GM23338 (cell line): ENCODE measurements around the gene SLIT2. TPM values are rescaled to one million over a fixed set of nuclear protein-coding genes. Genes with fewer than 3 reads are reported as not detected.
A peak's percentile ranks its signal among the peaks of the same experiment; 100 is the strongest.

ENCODE experiments used
- ATAC-seq: fragments of 200-7000 bp; cut with Tn5 transposase; 3 replicates; pipeline ENCODE4 v1.9.1; 2020
- DNase-seq: peaks from one replicate; pipeline ENCODE4 v3.0.0-alpha.2; 2015; ENCODE audit warnings: low spot score
- H2AFZ ChIP-seq: fragments of 200-600 bp; sonication (generic); 2 replicates; pipeline ENCODE4 v1.8.0; 2016; ENCODE audit warnings: antibody characterized with exemption, mild to moderate bottlenecking, moderate library complexity
- H3F3A ChIP-seq: fragments of 200-600 bp; sonication (generic); replicated peaks from 2 replicates; pipeline ENCODE4 v1.8.0; 2017; ENCODE audit warnings: antibody characterized with exemption, mixed run types, low read depth
- H3K27ac ChIP-seq: fragments of 200-600 bp; sonication (generic); 2 replicates; pipeline ENCODE4 v1.6.1; 2016; ENCODE audit warnings: low read depth
- H3K27me3 ChIP-seq: fragments of 200-600 bp; sonication (generic); 2 replicates; pipeline ENCODE4 v1.8.0; 2016; ENCODE audit warnings: mild to moderate bottlenecking, mixed run types, moderate library complexity; ENCODE audit not compliant: insufficient read depth
- H3K36me3 ChIP-seq: fragments of 200-600 bp; sonication (generic); 2 replicates; pipeline ENCODE4 v1.8.0; 2016; ENCODE audit warnings: mild to moderate bottlenecking; ENCODE audit not compliant: insufficient read depth
- H3K4me1 ChIP-seq: fragments of 200-600 bp; sonication (generic); 2 replicates; pipeline ENCODE4 v1.8.0; 2016; ENCODE audit warnings: mild to moderate bottlenecking, moderate library complexity; ENCODE audit not compliant: insufficient read depth
- H3K4me2 ChIP-seq: fragments of 200-600 bp; sonication (generic); 2 replicates; pipeline ENCODE4 v1.7.1; 2017; ENCODE audit warnings: mixed run types
- H3K4me3 ChIP-seq: fragments of 200-600 bp; sonication (generic); 2 replicates; pipeline ENCODE4 v1.6.1; 2016; ENCODE audit warnings: mixed run types
- H3K79me2 ChIP-seq: fragments of 200-600 bp; sonication (generic); replicated peaks from 2 replicates; pipeline ENCODE4 v1.8.0; 2017; ENCODE audit warnings: mild to moderate bottlenecking; ENCODE audit not compliant: insufficient read depth
- H3K9me2 ChIP-seq: fragments of 200-600 bp; sonication (generic); 2 replicates; pipeline ENCODE4 v1.8.0; 2017; ENCODE audit not compliant: insufficient read depth
- H4K20me1 ChIP-seq: fragments of 200-600 bp; sonication (generic); replicated peaks from 2 replicates; pipeline ENCODE4 v1.8.0; 2017; ENCODE audit warnings: mild to moderate bottlenecking; ENCODE audit not compliant: insufficient read depth
- H3K27ac Mint-ChIP-seq: 2 replicates; pipeline ENCODE4 v1.8.0; 2020; ENCODE audit warnings: inconsistent platforms, mild to moderate bottlenecking, moderate library complexity, mixed read lengths
- H3K27me3 Mint-ChIP-seq: 3 replicates; pipeline ENCODE4 v1.8.0; 2022; ENCODE audit warnings: low read depth, mild to moderate bottlenecking, moderate library complexity, mixed read lengths, inconsistent platforms; ENCODE audit not compliant: insufficient read depth, poor library complexity
- H3K36me3 Mint-ChIP-seq: 3 replicates; pipeline ENCODE4 v1.8.0; 2021; ENCODE audit warnings: low read depth, mild to moderate bottlenecking, inconsistent platforms, moderate library complexity, mixed read lengths
- H3K4me1 Mint-ChIP-seq: 3 replicates; pipeline ENCODE4 v1.8.0; 2020; ENCODE audit warnings: mild to moderate bottlenecking, inconsistent platforms, mixed read lengths
- H3K4me3 Mint-ChIP-seq: 3 replicates; pipeline ENCODE4 v1.8.0; 2021; ENCODE audit warnings: moderate library complexity, mild to moderate bottlenecking, inconsistent platforms, mixed read lengths
- H3K9me3 Mint-ChIP-seq: 3 replicates; pipeline ENCODE4 v1.8.0; 2020; ENCODE audit warnings: moderate library complexity, mild to moderate bottlenecking, inconsistent platforms, mixed read lengths
- CREB1 ChIP-seq: fragments of 250-450 bp; sonication (Bioruptor Pico); IDR thresholded peaks from 2 replicates; pipeline ENCODE4 v1.5.0; 2020; ENCODE audit warnings: low read depth, mild to moderate bottlenecking, moderate library complexity
- JUNB ChIP-seq: IDR thresholded peaks from one replicate; pipeline ENCODE4 v1.6.1; 2016; ENCODE audit warnings: antibody characterized with exemption; ENCODE audit not compliant: unreplicated experiment
- NANOG ChIP-seq: IDR thresholded peaks from 2 replicates; pipeline ENCODE4 v1.6.1; 2016; ENCODE audit warnings: antibody characterized with exemption, borderline replicate concordance
- ZNF331 ChIP-seq: fragments of 250-450 bp; sonication (Bioruptor Pico); IDR thresholded peaks from 2 replicates; pipeline ENCODE4 v1.5.0; 2020; ENCODE audit warnings: low read depth, mild to moderate bottlenecking, moderate library complexity
- polyA plus RNA-seq: library from polyadenylated mRNA; unstranded; fragments of >200 nt; fragmentation: Nextera tagmentation; extraction: Ambion mirVana; gene quantifications from 2 replicates; pipeline ENCODE4 v1.2.1, GENCODE V29; 2016
- total RNA-seq: library from RNA; depleted of rRNA; stranded (reverse); fragments of >200 nt; shearing (Covaris generic); gene quantifications from 2 replicates; pipeline ENCODE4 v1.2.3, GENCODE V29; 2014
- TF ChIP-seq, protein P1 (sequence below): fragments of 250-450 bp; sonication (Bioruptor Pico); IDR thresholded peaks from 2 replicates; pipeline ENCODE4 v1.5.0; 2020; ENCODE audit warnings: mild to moderate bottlenecking, moderate library complexity
- TF ChIP-seq, protein P2 (sequence below): IDR thresholded peaks from one replicate; pipeline ENCODE4 v1.6.1; 2018; ENCODE audit warnings: antibody characterized with exemption; ENCODE audit not compliant: unreplicated experiment

Gene SLIT2
- total and polyA plus RNA-seq, 2 experiments from 2014 or later, result 5.2 to 5.6 TPM

- Histone ChIP-seq H3F3A (no peaks in the 10 kb centered on the region), H3K36me3 (no peaks in the 10 kb centered on the region), H3K9me2 (no peaks in the 10 kb centered on the region; the same call in 1 of the 2 replicates), H3K4me2 (peak overlapping the region; percentile 21), H3K27me3 (no peaks in the 10 kb centered on the region), H4K20me1 (no peaks in the 10 kb centered on the region), H2AFZ (no peak overlapping the region), H3K4me1 (peaks cover 32% of the 10 kb centered on the region), H3K4me3 (no peak overlapping the region), H3K79me2 (no peaks in the 10 kb centered on the region), H3K27ac (no peak overlapping the region)
- Mint-ChIP-seq H3K27ac (no peak overlapping the region), H3K27me3 (peaks cover 2% of the 10 kb centered on the region), H3K4me3 (no peak overlapping the region), H3K4me1 (peaks cover 53% of the 10 kb centered on the region), H3K36me3 (no peaks in the 10 kb centered on the region), H3K9me3 (no peaks in the 10 kb centered on the region)
- TF ChIP-seq ZNF331 (no peak), NANOG (0 out of 2 replicates have a peak, but pooled peaks have one; percentile 29), JUNB (no peak), CREB1 (CRISPR knock-in tag) (peak; percentile 49; the same call in 1 of the 2 replicates)
- TF ChIP-seq, protein P1, sequence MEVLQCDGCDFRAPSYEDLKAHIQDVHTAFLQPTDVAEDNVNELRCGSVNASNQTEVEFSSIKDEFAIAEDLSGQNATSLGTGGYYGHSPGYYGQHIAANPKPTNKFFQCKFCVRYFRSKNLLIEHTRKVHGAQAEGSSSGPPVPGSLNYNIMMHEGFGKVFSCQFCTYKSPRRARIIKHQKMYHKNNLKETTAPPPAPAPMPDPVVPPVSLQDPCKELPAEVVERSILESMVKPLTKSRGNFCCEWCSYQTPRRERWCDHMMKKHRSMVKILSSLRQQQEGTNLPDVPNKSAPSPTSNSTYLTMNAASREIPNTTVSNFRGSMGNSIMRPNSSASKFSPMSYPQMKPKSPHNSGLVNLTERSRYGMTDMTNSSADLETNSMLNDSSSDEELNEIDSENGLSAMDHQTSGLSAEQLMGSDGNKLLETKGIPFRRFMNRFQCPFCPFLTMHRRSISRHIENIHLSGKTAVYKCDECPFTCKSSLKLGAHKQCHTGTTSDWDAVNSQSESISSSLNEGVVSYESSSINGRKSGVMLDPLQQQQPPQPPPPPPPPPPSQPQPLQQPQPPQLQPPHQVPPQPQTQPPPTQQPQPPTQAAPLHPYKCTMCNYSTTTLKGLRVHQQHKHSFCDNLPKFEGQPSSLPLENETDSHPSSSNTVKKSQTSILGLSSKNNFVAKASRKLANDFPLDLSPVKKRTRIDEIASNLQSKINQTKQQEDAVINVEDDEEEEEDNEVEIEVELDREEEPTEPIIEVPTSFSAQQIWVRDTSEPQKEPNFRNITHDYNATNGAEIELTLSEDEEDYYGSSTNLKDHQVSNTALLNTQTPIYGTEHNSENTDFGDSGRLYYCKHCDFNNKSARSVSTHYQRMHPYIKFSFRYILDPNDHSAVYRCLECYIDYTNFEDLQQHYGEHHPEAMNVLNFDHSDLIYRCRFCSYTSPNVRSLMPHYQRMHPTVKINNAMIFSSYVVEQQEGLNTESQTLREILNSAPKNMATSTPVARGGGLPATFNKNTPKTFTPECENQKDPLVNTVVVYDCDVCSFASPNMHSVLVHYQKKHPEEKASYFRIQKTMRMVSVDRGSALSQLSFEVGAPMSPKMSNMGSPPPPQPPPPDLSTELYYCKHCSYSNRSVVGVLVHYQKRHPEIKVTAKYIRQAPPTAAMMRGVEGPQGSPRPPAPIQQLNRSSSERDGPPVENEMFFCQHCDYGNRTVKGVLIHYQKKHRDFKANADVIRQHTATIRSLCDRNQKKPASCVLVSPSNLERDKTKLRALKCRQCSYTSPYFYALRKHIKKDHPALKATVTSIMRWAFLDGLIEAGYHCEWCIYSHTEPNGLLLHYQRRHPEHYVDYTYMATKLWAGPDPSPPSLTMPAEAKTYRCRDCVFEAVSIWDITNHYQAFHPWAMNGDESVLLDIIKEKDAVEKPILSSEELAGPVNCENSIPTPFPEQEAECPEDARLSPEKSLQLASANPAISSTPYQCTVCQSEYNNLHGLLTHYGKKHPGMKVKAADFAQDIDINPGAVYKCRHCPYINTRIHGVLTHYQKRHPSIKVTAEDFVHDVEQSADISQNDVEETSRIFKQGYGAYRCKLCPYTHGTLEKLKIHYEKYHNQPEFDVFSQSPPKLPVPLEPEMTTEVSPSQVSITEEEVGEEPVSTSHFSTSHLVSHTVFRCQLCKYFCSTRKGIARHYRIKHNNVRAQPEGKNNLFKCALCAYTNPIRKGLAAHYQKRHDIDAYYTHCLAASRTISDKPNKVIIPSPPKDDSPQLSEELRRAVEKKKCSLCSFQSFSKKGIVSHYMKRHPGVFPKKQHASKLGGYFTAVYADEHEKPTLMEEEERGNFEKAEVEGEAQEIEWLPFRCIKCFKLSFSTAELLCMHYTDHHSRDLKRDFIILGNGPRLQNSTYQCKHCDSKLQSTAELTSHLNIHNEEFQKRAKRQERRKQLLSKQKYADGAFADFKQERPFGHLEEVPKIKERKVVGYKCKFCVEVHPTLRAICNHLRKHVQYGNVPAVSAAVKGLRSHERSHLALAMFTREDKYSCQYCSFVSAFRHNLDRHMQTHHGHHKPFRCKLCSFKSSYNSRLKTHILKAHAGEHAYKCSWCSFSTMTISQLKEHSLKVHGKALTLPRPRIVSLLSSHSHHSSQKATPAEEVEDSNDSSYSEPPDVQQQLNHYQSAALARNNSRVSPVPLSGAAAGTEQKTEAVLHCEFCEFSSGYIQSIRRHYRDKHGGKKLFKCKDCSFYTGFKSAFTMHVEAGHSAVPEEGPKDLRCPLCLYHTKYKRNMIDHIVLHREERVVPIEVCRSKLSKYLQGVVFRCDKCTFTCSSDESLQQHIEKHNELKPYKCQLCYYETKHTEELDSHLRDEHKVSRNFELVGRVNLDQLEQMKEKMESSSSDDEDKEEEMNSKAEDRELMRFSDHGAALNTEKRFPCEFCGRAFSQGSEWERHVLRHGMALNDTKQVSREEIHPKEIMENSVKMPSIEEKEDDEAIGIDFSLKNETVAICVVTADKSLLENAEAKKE (CRISPR knock-in tag), result peak; percentile 87
- TF ChIP-seq, protein P2, sequence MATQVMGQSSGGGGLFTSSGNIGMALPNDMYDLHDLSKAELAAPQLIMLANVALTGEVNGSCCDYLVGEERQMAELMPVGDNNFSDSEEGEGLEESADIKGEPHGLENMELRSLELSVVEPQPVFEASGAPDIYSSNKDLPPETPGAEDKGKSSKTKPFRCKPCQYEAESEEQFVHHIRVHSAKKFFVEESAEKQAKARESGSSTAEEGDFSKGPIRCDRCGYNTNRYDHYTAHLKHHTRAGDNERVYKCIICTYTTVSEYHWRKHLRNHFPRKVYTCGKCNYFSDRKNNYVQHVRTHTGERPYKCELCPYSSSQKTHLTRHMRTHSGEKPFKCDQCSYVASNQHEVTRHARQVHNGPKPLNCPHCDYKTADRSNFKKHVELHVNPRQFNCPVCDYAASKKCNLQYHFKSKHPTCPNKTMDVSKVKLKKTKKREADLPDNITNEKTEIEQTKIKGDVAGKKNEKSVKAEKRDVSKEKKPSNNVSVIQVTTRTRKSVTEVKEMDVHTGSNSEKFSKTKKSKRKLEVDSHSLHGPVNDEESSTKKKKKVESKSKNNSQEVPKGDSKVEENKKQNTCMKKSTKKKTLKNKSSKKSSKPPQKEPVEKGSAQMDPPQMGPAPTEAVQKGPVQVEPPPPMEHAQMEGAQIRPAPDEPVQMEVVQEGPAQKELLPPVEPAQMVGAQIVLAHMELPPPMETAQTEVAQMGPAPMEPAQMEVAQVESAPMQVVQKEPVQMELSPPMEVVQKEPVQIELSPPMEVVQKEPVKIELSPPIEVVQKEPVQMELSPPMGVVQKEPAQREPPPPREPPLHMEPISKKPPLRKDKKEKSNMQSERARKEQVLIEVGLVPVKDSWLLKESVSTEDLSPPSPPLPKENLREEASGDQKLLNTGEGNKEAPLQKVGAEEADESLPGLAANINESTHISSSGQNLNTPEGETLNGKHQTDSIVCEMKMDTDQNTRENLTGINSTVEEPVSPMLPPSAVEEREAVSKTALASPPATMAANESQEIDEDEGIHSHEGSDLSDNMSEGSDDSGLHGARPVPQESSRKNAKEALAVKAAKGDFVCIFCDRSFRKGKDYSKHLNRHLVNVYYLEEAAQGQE, result no peak
- ATAC-seq (peak; percentile 99), DNase-seq (peak; percentile 94)
Observed at GRCh38 chr4:20283039-20283438, 31.3 kb downstream of the SLIT2 start.
